IPS DF 4.7 (cell line): ENCODE data around the gene ATF4.

Experiments used
- DNase-seq: peaks from one replicate; pipeline ENCODE4 v3.0.0-alpha.2; 2013; ENCODE audit warnings: low spot score; ENCODE audit errors: extremely low read depth

Gene ATF4

DNA sequence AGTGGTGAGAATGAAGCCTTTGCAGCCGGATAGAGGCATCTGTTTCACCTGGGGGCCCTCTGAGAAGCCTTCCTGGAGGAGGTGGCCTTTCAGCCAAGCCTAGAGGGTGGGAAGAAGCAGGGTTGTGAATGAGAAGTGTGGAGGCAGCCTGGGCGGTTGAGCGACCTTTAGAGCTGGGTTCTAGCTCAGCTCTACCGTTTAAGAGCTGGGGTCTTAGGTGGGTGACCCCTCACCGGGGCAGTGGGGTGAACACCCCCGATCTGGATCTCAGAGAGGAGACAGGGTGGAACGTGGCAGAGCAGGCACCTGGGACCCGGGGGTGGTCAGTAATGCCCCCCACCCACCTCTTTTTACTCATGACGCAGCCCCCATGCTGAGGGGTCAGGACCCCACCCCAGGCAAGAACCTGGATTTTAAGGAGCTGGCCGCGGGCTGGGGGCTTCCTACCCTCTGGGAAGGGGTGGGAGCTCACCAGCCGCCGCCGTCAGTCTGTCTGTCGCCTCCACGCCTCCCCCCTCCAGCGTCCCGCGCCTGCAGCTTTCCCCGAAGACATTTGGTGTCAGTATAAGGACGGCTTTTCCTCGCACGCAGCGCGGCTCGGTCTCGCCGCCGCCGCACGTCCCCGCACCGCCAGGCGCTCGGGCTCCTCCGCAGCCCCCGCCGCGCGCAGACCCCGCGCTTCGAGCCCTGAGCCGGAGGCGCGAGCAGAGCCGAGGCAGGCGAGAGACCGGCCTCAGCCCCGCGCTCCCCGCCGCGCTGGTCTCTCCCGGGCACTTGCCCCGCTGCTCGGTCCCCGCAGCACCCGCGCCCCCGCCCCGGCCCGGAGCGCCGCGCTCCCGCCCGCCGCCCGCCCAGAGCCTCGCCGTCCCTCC lies 36.8 kb downstream of the ATF4 start:
- DNase-seq, result no peak

GRCh38 chr22:39558254-39558727 lies 37.9 kb downstream of the ATF4 start:
- DNase-seq, result no peak

DNA sequence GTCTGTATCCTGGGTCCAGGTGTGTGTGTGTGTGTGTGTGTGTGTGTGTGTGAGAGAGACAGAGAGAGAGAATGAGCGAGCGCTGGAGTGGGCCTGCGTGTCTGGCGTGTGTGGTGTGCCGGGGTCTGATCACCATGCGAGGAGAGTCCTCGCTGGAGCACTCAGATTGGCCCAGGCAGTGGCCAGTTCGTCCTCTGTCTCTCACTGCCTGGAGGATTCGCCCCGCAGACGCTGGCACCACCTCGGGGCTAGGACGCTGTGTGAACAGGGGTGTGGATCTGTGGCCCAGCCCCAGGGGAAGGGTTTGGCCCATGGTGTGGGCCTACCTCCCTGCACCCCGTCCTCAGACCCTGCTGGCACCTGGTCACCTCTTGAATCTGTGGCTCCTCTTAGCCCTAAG lies 38.6 kb downstream of the ATF4 start:
- no peak for DNase-seq

GRCh38 chr22:39559456-39560105 lies 39.2 kb downstream of the ATF4 start:
- DNase-seq, result no peak

DNA sequence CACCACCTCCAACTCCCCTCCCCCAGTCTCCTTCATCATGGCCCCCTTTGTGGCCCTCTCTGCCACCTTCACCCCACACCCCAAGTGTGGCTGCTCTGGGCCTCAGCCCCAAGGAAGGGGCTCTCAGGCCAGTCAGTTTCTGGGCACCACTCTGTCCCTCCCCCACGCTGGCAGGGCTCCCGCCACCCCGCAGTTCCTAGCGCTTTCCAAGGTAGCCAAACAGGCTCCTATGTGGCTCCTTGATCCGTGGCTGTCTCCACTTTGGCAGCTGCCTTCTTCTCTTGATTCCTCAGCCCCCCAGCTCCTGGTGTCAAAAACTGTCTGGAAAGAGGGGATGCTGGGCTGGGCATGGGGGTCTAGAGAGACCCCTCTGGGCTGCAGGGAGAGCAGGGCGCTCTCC lies 39.8 kb downstream of the ATF4 start:
- no peak for DNase-seq

- no peak for DNase-seq
These were observed 42.6 kb downstream of the ATF4 start for GRCh38 chr22:39562839-39563489.

DNA sequence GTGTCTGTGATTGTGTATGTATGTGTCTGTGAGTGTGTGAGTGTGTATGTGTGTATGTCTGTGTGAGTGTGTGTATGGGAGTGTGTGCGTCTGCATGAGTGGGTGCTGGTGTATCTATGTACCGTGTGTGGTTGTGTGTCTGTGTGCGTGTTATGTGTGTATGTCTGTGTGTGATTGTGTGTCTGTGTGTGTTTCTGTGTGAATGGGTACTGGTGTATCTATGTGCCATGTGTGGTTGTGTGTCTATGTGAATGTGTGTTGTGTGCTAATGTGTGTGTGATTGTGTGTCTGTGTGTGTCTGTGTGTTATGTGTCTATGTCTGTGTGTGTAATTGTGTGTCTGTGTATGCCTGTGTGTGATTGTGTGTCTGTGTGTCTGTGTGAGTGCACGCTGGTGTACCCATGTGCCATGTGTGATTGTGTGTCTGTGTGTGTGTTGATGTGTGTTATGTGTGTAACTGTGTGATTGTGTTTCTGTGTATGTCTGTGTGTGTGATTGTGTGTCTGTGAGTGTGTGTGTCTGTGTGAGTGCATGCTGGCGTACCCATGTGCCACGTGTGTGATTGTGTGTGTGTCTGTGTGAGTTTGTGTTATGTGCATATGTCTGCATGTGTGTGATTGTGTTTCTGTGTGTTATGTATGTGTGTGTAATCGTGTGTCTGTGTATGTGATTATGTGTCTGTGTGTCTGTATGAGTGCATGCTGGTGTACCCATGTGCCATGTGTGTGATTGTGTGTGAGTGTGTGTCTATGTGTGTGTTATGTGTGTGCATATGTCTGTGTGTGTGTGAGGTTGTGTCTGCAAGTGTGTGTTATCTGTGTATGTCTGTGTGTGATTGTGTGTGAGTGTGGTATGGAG lies 43.4 kb downstream of the ATF4 start:
- no peak for DNase-seq

GRCh38 chr22:39565414-39565944 lies 45.1 kb downstream of the ATF4 start:
- no peak for DNase-seq

- DNase-seq, result no peak
These were observed 47.0 kb downstream of the ATF4 start for GRCh38 chr22:39567135-39567946.

GRCh38 chr22:39568278-39568981 lies 48.1 kb downstream of the ATF4 start:
- no peak for DNase-seq

DNA sequence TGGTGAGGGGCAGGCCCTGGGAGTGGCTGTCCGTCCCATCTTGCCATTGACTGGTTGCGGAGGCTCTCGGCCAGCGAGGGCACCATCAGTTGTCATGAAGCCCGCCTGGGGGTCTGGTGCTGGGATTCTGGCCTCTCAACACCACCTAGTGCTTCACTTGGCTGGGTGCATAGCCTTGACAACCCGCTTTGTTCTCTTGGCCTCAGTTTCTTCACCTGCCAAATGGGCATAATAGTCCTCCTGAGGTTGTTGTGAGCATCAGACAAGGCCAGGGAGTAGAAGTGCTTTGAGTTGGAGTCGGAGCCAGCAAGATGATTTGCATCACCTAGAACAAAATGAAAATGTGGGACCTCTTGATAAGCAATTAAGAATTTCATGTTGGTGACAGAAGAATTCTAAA lies 48.7 kb downstream of the ATF4 start:
- DNase-seq, result no peak

DNA sequence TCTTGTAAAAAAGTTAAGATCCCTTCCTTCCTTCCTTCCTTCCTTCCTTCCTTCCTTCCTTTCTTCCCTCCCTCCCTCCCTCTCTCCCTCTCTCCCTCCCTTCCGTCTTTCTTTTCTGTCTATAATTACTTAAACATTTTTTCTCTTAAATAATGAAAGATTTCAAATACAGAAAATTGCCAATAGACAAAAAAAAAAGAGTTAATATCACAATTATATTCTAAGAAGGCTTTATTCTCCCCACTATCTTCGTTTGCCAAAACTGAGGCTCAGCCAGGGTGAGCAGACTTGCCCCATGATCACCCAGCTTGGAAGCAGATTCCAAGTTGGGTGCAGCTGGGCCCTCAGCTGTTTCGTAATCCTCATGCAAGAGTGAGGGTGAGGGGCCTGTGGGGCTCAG lies 49.9 kb downstream of the ATF4 start:
- DNase-seq, result no peak

- DNase-seq, result no peak
These were observed 50.3 kb downstream of the ATF4 start, which contains the start of gene CACNA1I for GRCh38 chr22:39570665-39571064. TSS of gene CACNA1I (plus strand) at chr22:39570753. CDS start at chr22:39570753, 0 bp downstream.

DNA sequence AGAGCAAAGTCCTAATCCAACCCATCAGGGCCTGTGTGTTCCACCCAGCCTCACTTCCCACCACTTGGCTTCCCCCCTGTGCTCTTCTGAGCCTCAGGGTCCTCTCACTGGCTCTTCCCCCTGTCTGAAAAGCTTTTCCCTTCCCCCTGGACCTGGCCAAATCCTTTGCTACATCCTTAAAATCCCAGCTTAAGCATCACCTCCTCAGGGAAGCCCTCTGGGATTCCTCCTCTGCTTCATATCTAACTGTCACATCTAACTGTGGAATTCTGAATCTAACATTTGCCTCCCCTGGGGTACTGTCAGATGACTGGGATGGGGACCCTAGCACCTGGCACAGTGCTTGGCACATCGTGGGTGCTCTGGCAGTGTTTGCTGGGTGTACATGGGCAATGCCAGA lies 51.2 kb downstream of the ATF4 start:
- DNase-seq, result no peak
